OCI-LY3 (cell line): ENCODE measurements around the gene SLC49A3.

Source experiments
- H2AFZ ChIP-seq: fragments of 200-600, 300-600 bp; shearing (Covaris generic); 2 replicates; pipeline ENCODE4 v1.6.0; 2014; ENCODE audit warnings: antibody characterized with exemption, low read depth, low read length
- H3K27ac ChIP-seq: fragments of 200-600, 300-600 bp; sonication (generic); 2 replicates; pipeline ENCODE4 v1.5.1; 2014; ENCODE audit warnings: mild to moderate bottlenecking, low read length, moderate library complexity, mixed read lengths
- H3K27me3 ChIP-seq: fragments of 200-600, 300-600 bp; sonication (generic); 2 replicates; pipeline ENCODE4 v1.6.1; 2014; ENCODE audit warnings: low read depth, low read length, mixed read lengths
- H3K36me3 ChIP-seq: fragments of 200-600, 300-600 bp; sonication (generic); replicated peaks from 2 replicates; pipeline ENCODE3; 2014; ENCODE audit warnings: low read depth, low read length, mixed read lengths
- H3K4me1 ChIP-seq: fragments of 300-600, 200-600 bp; sonication (generic); 2 replicates; pipeline ENCODE4 v1.6.1; 2014; ENCODE audit warnings: low read length, mixed read lengths
- H3K4me2 ChIP-seq: fragments of 200-600, 300-600 bp; sonication (generic); 2 replicates; pipeline ENCODE4 v1.6.1; 2014; ENCODE audit warnings: low read length, mixed read lengths
- H3K4me3 ChIP-seq: fragments of 300-600, 200-600 bp; sonication (generic); 2 replicates; pipeline ENCODE4 v1.5.1; 2014; ENCODE audit warnings: antibody characterized with exemption, mild to moderate bottlenecking, low read length, moderate library complexity
- H3K79me2 ChIP-seq: fragments of 300-600, 200-600 bp; shearing (Covaris generic); 2 replicates; pipeline ENCODE4 v1.6.1; 2014; ENCODE audit warnings: mild to moderate bottlenecking, low read length, mixed read lengths
- H3K9ac ChIP-seq: fragments of 300-600, 200-600 bp; shearing (Covaris generic); 2 replicates; pipeline ENCODE4 v1.6.0; 2014; ENCODE audit warnings: mild to moderate bottlenecking, low read length, moderate library complexity
- H3K9me3 ChIP-seq: fragments of 200-600, 300-600 bp; shearing (Covaris generic); 2 replicates; pipeline ENCODE4 v1.6.1; 2014; ENCODE audit warnings: low read length, mixed read lengths; ENCODE audit not compliant: insufficient read depth
- H4K20me1 ChIP-seq: fragments of 200-600, 300-600 bp; sonication (generic); 2 replicates; pipeline ENCODE4 v1.6.1; 2016; ENCODE audit warnings: low read length, mixed read lengths; ENCODE audit not compliant: insufficient read depth
- EZH2phosphoT487 ChIP-seq: fragments of 200-600 bp; shearing (Covaris generic); IDR thresholded peaks from 2 replicates; pipeline ENCODE4 v1.6.1; 2018; ENCODE audit warnings: antibody characterized with exemption, mixed run types, low read depth
- TF ChIP-seq, protein P1 (sequence below): fragments of 200-600, 300-600 bp; sonication (generic); IDR thresholded peaks from 2 replicates; pipeline ENCODE4 v1.5.1; 2014; ENCODE audit warnings: antibody characterized with exemption, low read length, low read depth

The SLC49A3 gene

DNA sequence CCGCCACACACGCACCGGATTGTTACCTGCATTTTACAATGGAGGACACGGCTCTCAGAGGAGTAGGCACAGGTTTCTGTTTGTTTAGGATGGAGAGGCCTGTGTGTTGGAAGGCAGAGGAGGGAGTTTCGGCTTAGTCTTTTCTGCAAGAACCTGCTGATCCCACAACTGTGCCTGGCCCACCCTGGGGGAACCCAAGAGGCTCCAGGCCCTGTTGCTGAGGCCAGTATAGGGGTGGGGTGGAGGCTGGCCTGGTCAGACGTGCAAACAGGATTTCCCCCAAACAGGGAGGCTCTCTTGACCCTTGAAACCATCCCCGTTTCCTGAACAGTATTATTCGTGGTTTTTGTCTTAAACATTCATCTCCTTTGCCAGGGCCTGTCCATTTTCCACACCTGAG, 772 bp upstream of the SLC49A3 start:
- Histone ChIP-seq H4K20me1 (no peaks in the 10 kb centered on the region), H3K9ac (no peak overlapping the region), H3K36me3 (no peaks in the 10 kb centered on the region), H3K4me2 (no peak overlapping the region), H3K4me1 (no peaks in the 10 kb centered on the region), H3K79me2 (no peaks in the 10 kb centered on the region), H3K27me3 (no peaks in the 10 kb centered on the region), H3K4me3 (no peak overlapping the region), H3K27ac (no peak overlapping the region), H3K9me3 (no peaks in the 10 kb centered on the region), H2AFZ (no peak overlapping the region)
- TF ChIP-seq EZH2phosphoT487 = no peak
- TF ChIP-seq, protein P1, sequence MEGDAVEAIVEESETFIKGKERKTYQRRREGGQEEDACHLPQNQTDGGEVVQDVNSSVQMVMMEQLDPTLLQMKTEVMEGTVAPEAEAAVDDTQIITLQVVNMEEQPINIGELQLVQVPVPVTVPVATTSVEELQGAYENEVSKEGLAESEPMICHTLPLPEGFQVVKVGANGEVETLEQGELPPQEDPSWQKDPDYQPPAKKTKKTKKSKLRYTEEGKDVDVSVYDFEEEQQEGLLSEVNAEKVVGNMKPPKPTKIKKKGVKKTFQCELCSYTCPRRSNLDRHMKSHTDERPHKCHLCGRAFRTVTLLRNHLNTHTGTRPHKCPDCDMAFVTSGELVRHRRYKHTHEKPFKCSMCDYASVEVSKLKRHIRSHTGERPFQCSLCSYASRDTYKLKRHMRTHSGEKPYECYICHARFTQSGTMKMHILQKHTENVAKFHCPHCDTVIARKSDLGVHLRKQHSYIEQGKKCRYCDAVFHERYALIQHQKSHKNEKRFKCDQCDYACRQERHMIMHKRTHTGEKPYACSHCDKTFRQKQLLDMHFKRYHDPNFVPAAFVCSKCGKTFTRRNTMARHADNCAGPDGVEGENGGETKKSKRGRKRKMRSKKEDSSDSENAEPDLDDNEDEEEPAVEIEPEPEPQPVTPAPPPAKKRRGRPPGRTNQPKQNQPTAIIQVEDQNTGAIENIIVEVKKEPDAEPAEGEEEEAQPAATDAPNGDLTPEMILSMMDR = no peak

DNA sequence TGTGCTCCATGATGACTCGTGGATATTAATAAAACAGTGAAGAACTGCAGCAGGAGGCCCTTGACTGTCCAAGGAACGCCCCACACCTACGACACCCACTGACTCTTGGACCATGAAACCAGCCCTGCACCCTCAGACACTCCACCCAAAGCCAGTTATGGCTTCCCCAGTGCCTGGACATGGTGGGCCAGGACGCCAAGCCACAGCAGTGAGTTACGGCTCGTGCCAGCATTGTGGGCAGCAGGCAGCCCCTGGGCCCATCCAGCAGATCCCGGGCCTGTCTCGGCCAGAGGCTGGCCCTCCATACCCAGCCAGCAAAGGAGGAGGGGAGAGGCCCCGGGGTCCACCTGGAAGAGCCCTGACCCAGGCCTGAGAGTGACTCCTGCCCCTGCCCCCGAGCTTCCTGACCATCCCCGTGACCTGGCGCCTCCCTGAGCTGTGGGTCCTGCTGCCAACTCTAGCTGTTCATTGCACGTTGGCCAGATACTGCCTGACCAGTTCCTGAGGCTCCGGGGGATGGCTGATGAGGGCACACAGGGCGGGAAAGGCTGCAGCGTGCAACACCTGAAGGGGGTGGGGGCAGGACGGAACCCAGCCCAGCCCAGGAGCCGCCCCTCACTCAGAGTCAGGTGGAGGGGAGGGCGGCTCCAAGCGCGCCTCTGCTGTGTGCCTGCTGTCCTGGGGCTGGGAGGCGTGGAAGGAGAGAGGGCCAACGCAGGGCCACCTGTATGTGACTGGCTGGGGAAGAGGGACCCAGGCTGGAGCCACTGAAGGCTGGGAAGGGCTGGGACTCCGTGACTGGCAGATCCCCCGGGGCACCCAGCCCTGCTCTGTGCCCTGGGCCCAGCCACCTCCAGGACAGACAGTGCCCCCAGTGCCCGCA, 739 bp downstream of the SLC49A3 start:
- Histone ChIP-seq H3K4me1 (no peaks in the 10 kb centered on the region; the same call in 1 of the 2 replicates), H3K4me2 (no peak overlapping the region), H3K27me3 (no peaks in the 10 kb centered on the region), H3K4me3 (no peak overlapping the region), H3K36me3 (no peaks in the 10 kb centered on the region), H2AFZ (no peak overlapping the region), H4K20me1 (no peaks in the 10 kb centered on the region), H3K27ac (no peak overlapping the region), H3K79me2 (no peaks in the 10 kb centered on the region), H3K9ac (no peak overlapping the region), H3K9me3 (no peaks in the 10 kb centered on the region)
- TF ChIP-seq, protein P1 = no peak
- TF ChIP-seq EZH2phosphoT487 = no peak

DNA sequence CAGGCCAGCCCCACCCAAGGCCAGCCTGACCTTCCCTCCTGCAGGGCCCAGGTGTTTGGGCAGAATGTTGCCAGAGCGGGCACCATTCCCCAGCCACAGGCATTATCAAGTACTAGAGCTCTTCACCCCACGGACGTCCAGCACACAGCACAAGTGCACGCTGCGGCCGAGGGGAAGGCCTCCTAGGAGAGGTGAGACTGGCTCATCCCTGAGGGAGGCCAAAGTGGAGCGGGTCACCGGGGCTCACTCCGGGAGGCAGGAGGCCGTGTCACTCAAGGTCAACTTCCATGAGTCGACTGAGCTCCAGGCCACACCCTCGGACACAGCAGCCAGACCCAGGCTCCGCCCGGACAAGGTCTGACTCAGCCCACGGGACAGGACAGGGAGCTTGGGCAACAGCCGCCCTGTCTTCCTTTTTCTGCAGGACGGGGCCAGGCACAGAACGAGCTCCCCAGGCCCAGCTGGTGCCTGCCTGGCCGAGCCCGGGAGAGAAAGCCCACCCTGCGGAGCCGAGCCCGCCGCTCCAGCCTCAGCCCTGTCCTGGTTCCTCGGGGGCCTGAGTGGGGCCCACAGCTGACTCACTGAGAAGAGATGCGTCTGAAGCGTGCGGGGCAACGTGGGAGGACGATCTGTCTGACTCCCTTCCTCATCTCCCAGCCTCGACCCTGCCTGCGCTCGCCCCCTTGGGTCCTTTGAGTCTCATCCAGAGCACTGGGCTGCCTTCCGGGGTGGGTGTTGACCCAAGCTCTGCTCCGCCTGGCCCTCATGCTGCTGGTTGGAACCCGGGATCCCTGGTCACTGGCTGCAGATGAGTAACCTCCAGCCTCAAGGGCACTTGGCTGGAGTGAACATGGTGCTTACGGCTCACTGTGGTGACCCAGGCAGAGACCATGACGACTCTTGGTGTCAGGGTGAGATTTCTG, 1.6 kb downstream of the SLC49A3 start:
- H3K4me3 ChIP-seq = no peak overlapping the region
- H3K27me3 ChIP-seq = no peaks in the 10 kb centered on the region
- no peaks in the 10 kb centered on the region; the same call in 1 of the 2 replicates for H3K4me1 ChIP-seq
- no peak overlapping the region for H3K9ac ChIP-seq
- no peak overlapping the region for H3K4me2 ChIP-seq
- no peak for TF ChIP-seq EZH2phosphoT487
- TF ChIP-seq, protein P1 = no peak
- H3K79me2 ChIP-seq = no peaks in the 10 kb centered on the region
- H4K20me1 ChIP-seq = no peaks in the 10 kb centered on the region
- H3K9me3 ChIP-seq = no peaks in the 10 kb centered on the region
- H3K27ac ChIP-seq = no peak overlapping the region
- H2AFZ ChIP-seq = no peak overlapping the region
- no peaks in the 10 kb centered on the region for H3K36me3 ChIP-seq
